ENCODE measurements around the gene ZNF296. TPM values are rescaled to one million over a fixed set of nuclear protein-coding genes. Genes with fewer than 3 reads are reported as not detected.
A peak's percentile ranks its signal among the peaks of the same experiment; 100 is the strongest.
"Not testable (repeated sequence)": the region's sequence is repeated elsewhere in the genome, so short reads cannot be mapped to it uniquely, and the experiment has no call there.

ZNF296 gene
- total RNA-seq = 0.13 and 0.25 TPM in 2 replicates

GRCh38 chr19:45076029-45076850, at the start of gene ZNF296:
Gene ZNF296 (minus strand): TSS chr19:45076478. CDS start chr19:45076373, 105 bp downstream.
- peak in 1 of 2 donors; percentile 64 for DNase-seq (ENCODE audit: low read depth in 2 of 2)

DNA sequence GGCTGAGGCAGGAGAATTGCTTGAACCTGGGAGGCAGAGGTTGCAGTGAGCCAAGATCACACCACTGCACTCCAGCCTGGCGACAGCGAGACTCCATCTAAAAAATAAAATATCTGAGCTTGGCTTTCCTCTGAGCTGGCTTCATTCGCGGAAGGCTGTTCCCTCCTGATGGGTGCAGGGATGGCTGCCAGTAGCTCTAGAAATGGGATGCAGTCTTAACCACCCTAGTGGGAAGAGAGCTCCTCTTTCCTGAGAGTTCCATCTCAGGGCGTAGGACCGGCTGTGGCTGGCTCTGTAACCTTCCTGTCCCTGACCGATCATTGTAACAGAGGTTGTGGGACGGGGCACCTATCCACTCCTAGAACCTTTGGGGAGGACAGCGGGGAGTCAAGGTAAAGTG, 49.1 kb upstream of the ZNF296 start:
- DNase-seq (ENCODE audit: low read depth in 2 of 2) = no peak

DNA sequence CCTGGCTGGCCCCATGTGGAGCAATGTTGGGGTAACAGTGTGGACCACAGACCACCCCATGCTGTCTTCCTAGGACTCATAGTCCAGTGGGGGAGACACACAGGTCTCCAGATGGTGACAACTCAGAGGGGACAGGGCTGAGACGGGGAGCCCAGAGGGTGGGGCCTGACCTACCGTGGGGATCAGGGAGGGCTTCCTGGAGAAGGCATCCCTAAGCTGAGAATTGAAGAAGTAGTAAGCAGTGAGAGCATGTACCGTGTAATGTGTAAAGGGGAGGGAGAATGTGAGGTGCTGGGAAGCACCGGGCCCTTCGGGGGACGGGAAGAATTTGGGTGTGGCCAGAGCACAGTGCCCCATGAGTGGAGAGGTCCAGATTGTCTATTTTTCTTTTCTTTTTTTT, 47.7 kb upstream of the ZNF296 start:
- no peak for DNase-seq (ENCODE audit: low read depth in 2 of 2)

DNA sequence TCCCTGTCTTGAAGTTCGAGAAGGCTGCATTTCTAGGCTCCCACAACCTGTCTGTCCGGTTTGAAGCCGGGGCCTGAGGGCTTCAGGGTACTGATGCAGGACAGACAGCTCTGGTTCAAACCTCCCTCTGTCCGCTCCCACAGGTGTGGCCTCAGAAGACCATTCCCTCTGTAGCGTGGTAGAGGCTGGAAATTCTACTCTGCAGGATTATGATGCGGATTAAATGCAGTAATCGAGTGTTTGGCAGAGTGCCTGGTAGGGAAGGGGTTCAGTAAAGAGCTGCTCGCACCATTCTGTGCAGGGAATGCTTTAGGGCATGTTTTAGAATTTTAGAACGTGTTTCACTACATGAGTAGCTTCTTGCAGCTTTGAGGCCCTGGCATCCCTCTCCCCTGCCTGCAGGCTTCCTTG, 47.2 kb upstream of the ZNF296 start:
- DNase-seq (ENCODE audit: low read depth in 2 of 2) = no peak

DNA sequence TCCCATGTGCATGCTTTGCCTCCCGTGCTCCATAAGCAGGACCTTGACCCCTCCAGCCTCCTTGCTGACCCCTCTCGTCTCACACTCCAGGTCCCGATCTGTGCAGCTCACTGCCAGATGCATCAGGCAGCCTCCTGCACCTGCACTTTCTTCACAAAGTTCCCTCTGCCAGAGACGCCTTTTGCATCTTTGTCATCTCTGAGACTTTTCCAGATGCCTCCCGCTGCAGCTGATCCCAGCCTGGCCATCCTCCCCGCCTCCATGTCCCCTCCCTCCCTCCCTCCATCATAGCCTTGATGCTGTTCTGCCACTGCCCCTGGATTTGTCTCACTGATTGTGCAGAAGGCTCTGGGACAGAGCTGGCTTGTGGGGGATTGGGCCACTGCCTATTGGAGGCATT, 46.6 kb upstream of the ZNF296 start:
- no peak for DNase-seq (ENCODE audit: low read depth in 2 of 2)

DNA sequence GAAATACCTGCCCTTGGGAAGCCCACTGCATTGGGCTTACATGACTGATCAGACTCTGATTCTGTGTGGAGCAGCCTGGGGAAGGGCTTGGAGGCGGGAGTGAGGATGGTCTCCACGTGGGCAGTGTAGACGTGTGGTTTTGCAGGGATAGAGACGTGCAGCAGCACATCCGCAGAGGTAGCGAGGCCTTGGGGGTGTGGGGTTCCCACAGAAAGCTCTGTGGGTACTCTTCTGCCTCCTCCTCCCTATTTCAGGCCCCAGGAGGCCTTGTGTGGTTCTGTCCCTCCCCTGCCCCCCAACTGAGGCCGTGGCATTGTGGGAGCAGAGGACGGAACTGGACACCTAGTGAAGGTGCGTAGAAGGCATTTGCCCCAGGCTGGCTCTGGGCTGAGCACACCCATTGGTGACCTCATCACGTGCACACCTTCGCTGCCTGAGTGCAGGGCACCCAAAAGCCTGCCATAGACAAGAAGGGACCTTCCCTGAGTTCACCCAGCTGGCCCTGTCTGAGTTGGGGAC, 45.6 kb upstream of the ZNF296 start:
- DNase-seq (ENCODE audit: low read depth in 2 of 2) = no peak

DNA sequence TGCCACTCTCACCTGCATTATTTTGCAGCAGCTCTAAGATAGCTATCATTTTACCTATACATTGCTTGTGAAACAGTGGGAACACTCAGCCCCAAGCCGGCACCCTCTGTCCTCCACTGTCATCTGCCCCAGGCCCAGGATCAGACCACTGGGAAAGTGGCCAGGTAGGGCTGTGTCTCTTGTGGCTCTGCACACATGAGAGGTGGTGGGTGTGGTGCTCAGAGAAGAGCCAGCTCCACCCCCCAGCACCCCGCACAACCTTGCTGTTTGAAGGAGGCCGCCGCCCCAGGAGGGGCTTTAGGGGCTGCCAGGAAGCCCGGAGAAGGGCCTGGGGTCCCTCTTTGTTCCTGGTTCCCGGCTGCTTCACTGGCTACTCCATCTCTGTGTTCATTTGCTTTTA, 43.3 kb upstream of the ZNF296 start:
- no peak for DNase-seq (ENCODE audit: low read depth in 2 of 2)

- DNase-seq (ENCODE audit: low read depth in 2 of 2) = not testable (repeated sequence)
Observed at GRCh38 chr19:45118591-45119355, 42.5 kb upstream of the ZNF296 start.

- no peak for DNase-seq (ENCODE audit: low read depth in 2 of 2)
Observed at GRCh38 chr19:45118106-45118505, 41.8 kb upstream of the ZNF296 start.

- no peak for DNase-seq (ENCODE audit: low read depth in 2 of 2)
Observed at GRCh38 chr19:45117671-45118070, 41.4 kb upstream of the ZNF296 start.

- DNase-seq (ENCODE audit: low read depth in 2 of 2) = no peak
Observed at GRCh38 chr19:45117167-45117594, 40.9 kb upstream of the ZNF296 start.

DNA sequence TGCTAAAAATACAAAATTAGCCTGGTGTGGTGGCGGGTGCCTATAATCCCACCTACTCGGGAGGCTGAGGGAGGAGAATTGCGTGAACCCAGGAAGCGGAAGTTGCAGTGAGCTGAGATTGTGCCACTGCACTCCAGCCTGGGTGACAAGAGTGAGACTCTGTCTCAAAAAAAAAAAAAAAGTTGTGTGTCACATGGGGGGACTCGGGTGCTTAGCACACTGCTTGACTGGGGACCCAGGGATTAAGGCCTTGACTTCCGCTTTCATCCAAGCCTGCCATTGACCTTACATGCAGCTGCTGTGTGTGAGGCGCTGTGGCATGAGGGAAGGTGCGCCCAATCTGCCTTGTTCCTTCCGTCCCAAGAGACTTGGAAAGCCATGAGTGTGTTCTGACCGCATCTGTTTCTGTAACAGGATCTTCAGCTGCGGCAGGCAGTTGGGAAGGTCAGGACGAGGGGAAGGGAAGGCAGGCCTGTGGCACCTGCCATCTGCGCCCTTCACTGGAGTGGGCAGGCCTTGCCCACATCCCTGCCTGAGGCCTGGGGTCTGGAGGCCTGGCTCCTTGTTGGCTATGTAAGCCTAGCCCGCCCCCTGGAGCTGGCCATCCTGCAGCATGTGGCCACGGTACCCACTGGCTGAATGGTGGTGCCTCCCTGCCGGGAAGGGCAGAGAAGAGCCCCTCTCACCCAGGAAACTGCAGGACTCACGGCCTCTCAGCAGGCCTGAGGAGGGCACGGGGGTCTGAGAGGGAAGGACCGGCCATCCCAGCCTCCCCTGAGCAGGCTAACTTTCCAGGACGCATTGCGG, 39.7 kb upstream of the ZNF296 start:
- no peak for DNase-seq (ENCODE audit: low read depth in 2 of 2)

DNA sequence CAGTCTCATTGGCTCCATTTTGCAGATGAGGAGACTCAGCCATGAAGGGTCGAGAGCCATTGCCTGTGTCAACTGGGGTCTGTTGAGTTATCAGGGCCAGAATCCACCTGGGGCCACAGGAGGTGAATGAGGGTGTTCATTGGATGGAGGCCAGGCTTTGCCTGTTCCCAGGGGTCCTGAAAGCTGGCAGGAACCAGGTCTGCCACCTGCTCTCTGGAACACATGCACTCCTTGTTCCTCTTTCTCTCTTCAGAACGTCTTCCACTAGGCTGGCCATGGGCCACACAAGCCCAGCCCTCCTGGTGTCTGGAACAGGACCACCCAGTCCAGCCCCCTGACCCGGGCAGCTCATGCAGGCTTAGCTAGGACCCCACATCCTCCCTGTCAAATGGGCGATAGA, 37.8 kb upstream of the ZNF296 start:
- DNase-seq (ENCODE audit: low read depth in 2 of 2) = no peak

DNA sequence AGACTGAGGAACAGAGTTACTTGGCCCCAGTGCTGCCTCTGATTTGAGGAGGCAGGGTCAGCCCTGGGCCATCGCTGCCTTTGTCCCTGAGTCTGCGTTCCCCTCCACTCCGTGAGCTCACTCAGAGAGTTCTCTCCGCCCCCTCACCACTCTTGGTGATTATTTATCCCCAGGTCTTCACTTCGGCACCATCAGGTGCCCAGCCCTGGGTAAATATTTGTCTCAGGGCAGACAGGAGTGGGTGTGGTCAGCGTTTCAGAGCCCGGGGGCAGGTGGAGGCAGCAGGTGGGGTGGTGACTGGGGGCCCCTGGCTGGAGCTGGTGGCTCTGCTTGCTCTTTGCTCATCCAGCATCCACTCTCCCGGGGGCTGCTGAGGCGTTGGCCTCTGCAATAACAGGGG, 37.4 kb upstream of the ZNF296 start:
- DNase-seq (ENCODE audit: low read depth in 2 of 2) = no peak

DNA sequence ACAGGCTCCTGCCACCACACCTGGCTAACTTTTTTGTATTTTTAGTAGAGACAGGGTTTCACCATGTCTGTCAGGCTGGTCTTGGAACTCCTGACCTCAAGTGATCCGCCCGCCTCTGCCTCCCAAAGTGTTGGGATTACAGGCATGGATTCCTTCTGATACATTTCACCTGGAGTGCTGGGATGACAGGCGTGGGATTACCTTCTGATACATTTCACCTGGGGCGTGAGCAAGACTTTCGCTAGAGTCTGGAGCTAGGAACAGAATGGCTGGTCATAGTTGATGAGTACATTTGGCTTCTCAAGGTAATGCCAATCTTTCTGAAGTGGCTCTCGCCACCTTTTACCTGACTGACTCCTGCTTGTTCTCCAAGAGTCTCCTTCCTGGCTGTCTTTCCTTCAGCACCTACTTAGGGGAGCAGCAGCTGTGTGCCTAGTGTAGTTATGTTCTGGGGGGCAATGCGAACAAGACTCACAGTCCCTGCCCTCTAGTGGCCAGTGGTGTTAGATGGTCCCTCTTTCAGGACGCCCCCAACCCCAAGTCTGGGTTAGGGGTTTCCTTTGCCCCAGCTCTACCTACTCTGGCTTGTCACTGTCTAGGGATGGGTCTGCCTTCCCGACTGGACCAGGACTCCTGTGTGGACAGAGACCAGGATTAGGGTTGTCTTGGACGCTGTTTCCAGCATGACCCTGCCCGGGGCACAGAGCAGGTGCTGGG, 36.0 kb upstream of the ZNF296 start:
- DNase-seq (ENCODE audit: low read depth in 2 of 2) = no peak

DNA sequence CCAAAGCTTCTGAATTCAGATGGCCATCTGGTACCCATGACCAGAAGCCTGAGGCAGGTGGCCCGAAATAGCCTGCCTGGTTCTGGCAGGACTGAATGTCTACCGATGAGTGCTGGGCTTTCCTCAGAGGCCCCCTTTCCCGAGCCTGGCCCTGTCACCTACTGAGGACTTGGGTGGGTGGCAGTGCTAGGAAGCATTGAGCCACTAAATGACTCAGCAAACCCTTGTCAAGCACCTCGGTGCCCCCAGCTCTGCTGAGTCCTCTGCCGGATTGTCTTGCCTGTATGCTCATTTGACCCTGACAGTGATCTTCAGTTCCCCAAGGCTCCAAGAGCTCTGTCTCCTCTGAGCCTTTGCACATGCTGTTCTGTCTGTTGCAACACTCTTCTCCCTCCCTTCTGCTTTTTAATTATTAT, 34.6 kb upstream of the ZNF296 start:
- DNase-seq (ENCODE audit: low read depth in 2 of 2) = no peak

GRCh38 chr19:45107621-45108150, 31.4 kb upstream of the ZNF296 start:
- DNase-seq (ENCODE audit: low read depth in 2 of 2) = peak; percentile 47 to 73

DNA sequence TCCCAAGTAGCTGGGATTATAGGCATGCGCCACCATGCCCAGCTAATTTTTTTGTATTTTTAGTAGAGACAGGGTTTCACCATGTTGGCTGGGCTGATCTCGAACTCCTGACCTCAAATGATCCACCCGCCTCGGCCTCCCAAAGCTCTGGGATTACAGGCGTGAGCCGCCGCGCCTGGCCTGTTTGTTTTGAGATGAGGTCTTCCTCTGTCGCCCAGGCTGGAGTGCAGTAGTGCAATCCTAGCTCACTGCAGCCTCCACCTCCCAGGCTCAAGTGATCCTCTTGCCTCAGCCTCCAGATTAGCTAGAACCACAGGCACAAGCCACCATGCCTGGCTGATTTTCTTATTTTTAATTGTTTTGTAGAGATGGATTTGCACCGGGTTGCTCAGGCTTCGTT, 30.1 kb upstream of the ZNF296 start:
- not testable (repeated sequence) for DNase-seq (ENCODE audit: low read depth in 2 of 2)

DNA sequence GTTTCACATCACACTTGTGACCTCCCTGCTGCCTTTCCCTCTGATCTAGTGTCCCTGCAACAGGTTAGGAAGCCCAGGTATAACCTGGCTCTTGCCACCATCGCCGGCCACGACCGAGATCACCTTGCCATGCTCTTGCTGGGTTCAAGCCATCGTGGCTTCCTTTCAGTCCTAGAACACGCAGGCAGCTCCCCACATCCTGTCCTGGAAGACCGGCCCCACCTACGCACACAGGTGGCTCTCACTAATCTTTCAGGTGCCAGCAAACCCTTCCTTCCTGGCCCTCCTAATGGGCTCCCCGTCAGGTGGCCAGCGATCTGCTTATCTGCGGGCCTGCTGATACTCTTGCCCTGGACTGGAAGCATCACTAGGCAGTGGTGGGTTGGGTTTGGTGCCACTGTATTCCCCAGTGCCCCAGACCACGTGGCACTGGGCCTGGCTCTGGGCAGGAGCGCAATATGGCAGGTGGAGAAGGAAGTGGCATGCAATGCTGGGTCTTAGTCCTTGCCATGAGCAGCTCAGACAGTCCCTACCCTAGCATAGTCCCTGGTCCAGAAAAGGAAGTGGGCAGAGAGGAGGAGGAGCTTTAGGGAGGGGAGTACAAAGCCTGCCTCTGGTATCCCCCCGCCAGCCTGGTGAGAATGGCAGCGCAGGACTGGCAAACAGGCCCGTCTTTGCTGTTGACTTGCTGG, 28.5 kb upstream of the ZNF296 start:
- no peak for DNase-seq (ENCODE audit: low read depth in 2 of 2)

All from dermis microvascular lymphatic vessel endothelial cell (primary cell).